ENCODE data around the gene GHRL.

DNA sequence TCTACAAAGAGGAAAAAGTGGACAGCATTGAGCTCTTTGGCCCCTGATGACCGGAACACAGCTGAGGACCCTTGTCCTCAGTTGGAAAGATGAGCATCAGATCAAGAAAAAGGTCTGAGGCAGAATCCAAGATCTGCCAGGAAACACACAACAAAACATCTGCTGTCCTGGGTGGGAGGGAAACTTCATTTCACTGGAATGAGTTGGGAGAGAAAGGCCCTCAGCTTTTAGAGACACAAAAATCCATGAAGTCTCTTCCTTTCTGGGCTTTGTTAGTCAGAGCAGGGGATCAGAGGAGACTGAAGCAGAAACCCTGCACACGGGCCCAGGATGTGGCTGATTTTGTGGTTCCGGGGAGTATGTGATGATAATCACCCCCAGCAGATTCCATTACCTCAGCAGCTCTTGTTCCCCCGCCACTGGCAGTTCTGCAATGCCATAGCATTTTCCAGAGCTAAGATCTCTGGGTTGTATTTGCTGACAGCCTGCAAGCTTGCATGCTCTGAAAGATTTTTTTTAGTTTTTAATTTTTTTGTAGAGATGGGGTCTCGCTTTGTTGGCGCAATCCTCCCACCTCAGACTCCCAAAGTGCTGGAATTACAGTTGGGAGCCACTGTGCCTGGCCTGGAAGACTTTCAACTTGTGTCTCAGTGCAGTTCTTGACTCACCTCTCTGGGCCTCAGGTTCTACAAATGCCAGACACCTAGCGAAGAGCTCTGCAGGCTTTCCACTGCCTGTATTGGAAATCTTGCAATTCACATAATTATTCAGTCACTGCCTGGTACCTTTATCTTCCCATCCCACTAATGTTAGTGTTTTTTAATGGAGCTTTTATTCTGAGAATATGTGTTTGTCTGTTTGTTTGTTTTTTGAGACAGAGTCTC lies 50.3 kb downstream of the GHRL start:
- TF ChIP-seq, protein P1, sequence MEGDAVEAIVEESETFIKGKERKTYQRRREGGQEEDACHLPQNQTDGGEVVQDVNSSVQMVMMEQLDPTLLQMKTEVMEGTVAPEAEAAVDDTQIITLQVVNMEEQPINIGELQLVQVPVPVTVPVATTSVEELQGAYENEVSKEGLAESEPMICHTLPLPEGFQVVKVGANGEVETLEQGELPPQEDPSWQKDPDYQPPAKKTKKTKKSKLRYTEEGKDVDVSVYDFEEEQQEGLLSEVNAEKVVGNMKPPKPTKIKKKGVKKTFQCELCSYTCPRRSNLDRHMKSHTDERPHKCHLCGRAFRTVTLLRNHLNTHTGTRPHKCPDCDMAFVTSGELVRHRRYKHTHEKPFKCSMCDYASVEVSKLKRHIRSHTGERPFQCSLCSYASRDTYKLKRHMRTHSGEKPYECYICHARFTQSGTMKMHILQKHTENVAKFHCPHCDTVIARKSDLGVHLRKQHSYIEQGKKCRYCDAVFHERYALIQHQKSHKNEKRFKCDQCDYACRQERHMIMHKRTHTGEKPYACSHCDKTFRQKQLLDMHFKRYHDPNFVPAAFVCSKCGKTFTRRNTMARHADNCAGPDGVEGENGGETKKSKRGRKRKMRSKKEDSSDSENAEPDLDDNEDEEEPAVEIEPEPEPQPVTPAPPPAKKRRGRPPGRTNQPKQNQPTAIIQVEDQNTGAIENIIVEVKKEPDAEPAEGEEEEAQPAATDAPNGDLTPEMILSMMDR (IDR thresholded peaks at IDR 0.05): no peak
- no peak for TF ChIP-seq POLR2A (IDR thresholded peaks at IDR 0.05)

Measured in sigmoid colon (tissue), 3 donors.